HUES48 (cell line): ENCODE measurements around the gene RND2.

Source experiments
- H3K27ac ChIP-seq: one replicate; pipeline ENCODE4 v1.7.0; 2013; ENCODE audit warnings: low read depth, low read length, inconsistent platforms
- H3K27me3 ChIP-seq: 2 replicates; pipeline ENCODE4 v1.6.1; 2013; ENCODE audit warnings: mild to moderate bottlenecking, low read length; ENCODE audit not compliant: control insufficient read depth, insufficient read depth
- H3K36me3 ChIP-seq: 2 replicates; pipeline ENCODE4 v1.6.1; 2013; ENCODE audit warnings: low read length; ENCODE audit not compliant: control insufficient read depth, insufficient read depth
- H3K4me1 ChIP-seq: 2 replicates; pipeline ENCODE4 v1.6.1; 2013; ENCODE audit warnings: mild to moderate bottlenecking, low read length; ENCODE audit not compliant: control insufficient read depth, insufficient read depth
- H3K4me3 ChIP-seq: 2 replicates; pipeline ENCODE4 v1.5.1; 2013; ENCODE audit warnings: mild to moderate bottlenecking, low read depth, low read length
- H3K9ac ChIP-seq: 2 replicates; pipeline ENCODE4 v1.6.1; 2013; ENCODE audit warnings: mild to moderate bottlenecking, low read depth, low read length, moderate library complexity
- H3K9me3 ChIP-seq: 2 replicates; pipeline ENCODE4 v1.6.1; 2013; ENCODE audit warnings: low read length; ENCODE audit not compliant: control insufficient read depth, insufficient read depth

Gene RND2

GRCh38 chr17:43028221-43028861 lies 3.3 kb downstream of the RND2 start:
- no peaks in the 10 kb centered on the region for H3K9me3 ChIP-seq
- peak overlapping the region; percentile 70 for H3K27ac ChIP-seq
- H3K36me3 ChIP-seq, result peaks cover 24% of the 10 kb centered on the region
- H3K4me1 ChIP-seq, result peaks cover 28% of the 10 kb centered on the region
- H3K9ac ChIP-seq, result no peak overlapping the region
- H3K4me3 ChIP-seq, result no peak overlapping the region
- no peaks in the 10 kb centered on the region for H3K27me3 ChIP-seq

DNA sequence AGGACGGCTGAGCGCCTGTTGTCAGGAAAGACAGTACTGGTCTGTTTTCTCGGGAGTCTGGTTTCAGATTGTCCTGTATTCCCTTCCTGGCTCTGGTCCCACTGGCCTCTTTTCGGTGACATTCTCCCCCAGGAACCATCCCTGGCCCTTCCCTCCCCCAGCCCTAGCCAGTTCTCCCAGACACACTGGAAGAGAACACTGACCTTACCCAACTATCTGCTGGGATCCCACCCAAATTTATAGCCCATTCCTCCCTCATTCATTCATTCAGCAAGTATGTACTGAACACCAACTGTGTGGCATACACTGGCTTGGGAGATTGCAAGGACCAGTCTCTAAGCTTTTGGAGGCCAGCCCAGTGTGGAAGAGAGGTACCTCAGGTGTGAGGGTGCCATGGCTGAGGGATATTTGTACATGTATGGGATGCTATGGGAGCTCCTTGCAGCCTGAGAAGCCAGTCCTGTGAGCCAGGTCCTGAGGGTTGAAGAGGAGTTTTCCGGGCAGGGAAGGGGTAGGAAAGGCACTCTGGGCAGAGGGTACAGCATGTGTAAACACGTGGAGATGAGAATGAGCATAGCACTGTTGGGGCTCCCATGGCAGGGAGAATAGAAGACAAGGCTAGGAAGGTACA lies 5.2 kb downstream of the RND2 start:
- Histone ChIP-seq H3K4me3 (no peak overlapping the region), H3K9me3 (no peaks in the 10 kb centered on the region), H3K36me3 (peaks cover 24% of the 10 kb centered on the region), H3K27me3 (no peaks in the 10 kb centered on the region), H3K9ac (no peak overlapping the region), H3K4me1 (peaks cover 47% of the 10 kb centered on the region), H3K27ac (no peak overlapping the region)

DNA sequence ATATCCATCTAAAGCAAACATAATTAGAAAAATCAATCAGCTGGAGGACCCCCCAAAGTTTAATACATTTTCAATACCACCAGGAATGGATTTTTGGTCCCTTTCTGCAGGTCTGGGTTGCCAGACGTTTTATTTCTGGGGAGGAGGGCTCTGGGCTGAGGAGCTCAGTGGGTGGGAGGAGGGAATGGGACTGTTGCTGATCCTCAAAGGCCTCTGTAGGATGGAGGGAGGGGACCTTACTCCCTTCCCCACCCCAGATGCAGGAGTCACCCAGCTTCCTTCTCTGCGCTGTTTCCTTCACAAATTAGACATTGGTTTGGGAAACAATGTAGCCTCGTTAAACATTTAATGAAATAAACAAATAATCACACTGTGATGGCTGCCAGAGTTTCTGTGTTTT lies 6.6 kb downstream of the RND2 start:
- no peak overlapping the region for H3K9ac ChIP-seq
- no peak overlapping the region for H3K4me3 ChIP-seq
- no peaks in the 10 kb centered on the region for H3K27me3 ChIP-seq
- H3K27ac ChIP-seq, result no peak overlapping the region
- H3K9me3 ChIP-seq, result no peaks in the 10 kb centered on the region
- H3K4me1 ChIP-seq, result peaks cover 57% of the 10 kb centered on the region
- H3K36me3 ChIP-seq, result peaks cover 24% of the 10 kb centered on the region

- peaks cover 1% of the 10 kb centered on the region for H3K36me3 ChIP-seq
- H3K9me3 ChIP-seq, result no peaks in the 10 kb centered on the region
- H3K27ac ChIP-seq, result peak overlapping the region; percentile 81
- H3K4me3 ChIP-seq, result peak overlapping the region; percentile 25; the same call in 1 of the 2 replicates
- H3K9ac ChIP-seq, result no peak overlapping the region; the same call in 1 of the 2 replicates
- no peaks in the 10 kb centered on the region for H3K27me3 ChIP-seq
- H3K4me1 ChIP-seq, result peaks cover 45% of the 10 kb centered on the region
Measured at GRCh38 chr17:43033948-43034881, 9.2 kb downstream of the RND2 start.

DNA sequence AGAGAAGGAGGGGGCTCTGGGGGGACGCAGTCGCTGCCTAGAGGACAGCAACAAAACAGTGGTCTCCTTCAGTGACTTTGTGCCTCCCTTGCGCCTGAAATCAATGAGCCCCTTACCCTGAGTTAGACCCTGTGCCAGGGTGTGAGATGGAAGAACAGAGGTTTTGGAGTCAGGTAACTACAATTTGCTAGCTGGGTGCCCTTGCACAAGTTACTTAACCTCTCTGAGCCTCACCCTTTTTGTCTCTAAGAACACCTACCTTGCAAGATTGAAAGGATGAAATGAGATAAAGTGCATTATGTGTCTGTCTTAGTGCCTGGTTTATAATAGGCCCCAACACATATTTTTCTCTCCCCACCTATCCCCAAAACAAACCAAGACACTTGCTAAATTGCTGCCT lies 9.9 kb downstream of the RND2 start:
- no peaks in the 10 kb centered on the region for H3K9me3 ChIP-seq
- H3K36me3 ChIP-seq, result no peaks in the 10 kb centered on the region
- no peaks in the 10 kb centered on the region for H3K27me3 ChIP-seq
- peaks cover 48% of the 10 kb centered on the region for H3K4me1 ChIP-seq
- H3K4me3 ChIP-seq, result peak overlapping the region; percentile 25; the same call in 1 of the 2 replicates
- peak overlapping the region; percentile 81 for H3K27ac ChIP-seq
- no peak overlapping the region for H3K9ac ChIP-seq

DNA sequence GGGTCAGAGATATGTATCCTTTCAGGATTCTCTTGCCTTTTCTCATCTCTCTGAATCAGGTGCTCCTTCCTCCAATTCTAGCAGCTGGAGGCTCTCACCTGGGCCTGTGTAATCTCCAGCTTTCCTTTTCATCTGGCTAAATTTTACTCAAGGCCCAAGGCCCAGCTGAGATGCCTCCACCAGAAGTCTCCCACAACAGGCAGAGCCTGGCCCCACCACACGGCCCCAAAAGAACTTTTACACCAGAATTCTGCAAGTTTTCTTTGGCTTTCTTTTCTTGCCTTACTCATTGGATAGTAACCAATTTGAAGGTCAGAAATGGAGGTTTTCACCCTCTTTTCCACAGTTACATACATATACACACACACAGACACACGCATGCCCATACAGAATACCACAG lies 14.6 kb downstream of the RND2 start:
- Histone ChIP-seq H3K27ac (no peak overlapping the region), H3K27me3 (no peaks in the 10 kb centered on the region), H3K36me3 (peaks cover 10% of the 10 kb centered on the region; the same call in 1 of the 2 replicates)

GRCh38 chr17:43040655-43041054 lies 15.6 kb downstream of the RND2 start:
- Histone ChIP-seq H3K9ac (no peak overlapping the region), H3K4me1 (peaks cover 51% of the 10 kb centered on the region), H3K27me3 (no peaks in the 10 kb centered on the region), H3K9me3 (no peaks in the 10 kb centered on the region), H3K27ac (peak overlapping the region; percentile 79), H3K36me3 (peaks cover 19% of the 10 kb centered on the region; the same call in 1 of the 2 replicates), H3K4me3 (no peak overlapping the region)

More for the DNA sequence above, 14.6 kb downstream of the RND2 start:
- no peaks in the 10 kb centered on the region for H3K9me3 ChIP-seq
- H3K9ac ChIP-seq, result no peak overlapping the region
- H3K4me1 ChIP-seq, result peaks cover 61% of the 10 kb centered on the region
- H3K4me3 ChIP-seq, result no peak overlapping the region

DNA sequence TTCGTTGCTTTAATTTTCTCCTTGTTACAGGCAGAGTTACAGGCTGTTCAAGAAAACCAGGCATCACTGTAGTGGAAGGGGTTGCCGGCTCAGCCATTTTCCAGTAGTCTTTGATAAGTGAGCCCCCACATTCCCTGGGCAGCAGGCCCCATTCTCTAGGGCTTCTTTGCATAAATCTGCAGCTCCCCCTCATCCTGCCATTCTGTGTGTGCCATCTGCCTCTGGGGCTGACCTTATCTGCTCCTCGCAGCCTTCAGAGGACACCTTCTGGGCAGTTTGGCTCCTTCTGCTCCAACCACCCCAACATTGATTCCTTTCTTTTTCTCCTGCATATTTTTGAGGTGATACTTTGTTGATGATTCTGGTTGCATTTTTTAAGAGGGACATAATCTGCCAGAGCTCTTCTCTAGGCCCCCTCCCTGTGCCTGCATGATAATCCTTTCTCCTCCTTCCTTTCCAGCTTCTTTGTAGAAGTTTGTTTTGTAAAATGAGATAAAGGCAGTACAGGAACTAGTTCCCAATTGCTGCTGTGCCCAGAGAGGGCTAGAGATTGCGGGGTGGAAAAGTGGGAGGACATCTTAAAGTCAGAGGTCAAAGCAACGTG lies 17.1 kb downstream of the RND2 start:
- H3K4me3 ChIP-seq, result no peak overlapping the region
- peaks cover 25% of the 10 kb centered on the region for H3K36me3 ChIP-seq
- H3K27ac ChIP-seq, result peak overlapping the region; percentile 87
- peak overlapping the region; percentile 17; the same call in 1 of the 2 replicates for H3K9ac ChIP-seq
- no peaks in the 10 kb centered on the region for H3K27me3 ChIP-seq
- no peaks in the 10 kb centered on the region for H3K9me3 ChIP-seq
- peaks cover 38% of the 10 kb centered on the region for H3K4me1 ChIP-seq

DNA sequence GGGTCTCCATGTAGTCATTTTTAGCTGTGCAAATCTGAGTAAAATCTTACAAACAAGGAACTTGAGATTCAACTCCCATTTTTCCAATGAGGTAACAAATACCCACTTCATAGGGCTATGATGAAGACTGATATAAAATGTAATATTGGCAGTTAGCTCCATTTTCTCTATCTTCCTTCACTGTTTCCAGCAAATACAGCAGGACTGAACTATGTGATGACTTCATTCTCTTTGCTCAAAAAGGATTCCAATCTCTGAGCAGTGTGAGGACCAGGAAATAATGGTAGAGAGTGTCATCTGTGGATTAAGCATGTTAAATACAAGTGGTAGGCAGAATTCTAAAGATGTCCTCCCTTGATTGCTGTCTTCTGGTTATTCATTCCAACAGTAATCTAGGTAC lies 18.3 kb downstream of the RND2 start:
- Histone ChIP-seq H3K9me3 (no peaks in the 10 kb centered on the region), H3K9ac (no peak overlapping the region), H3K27ac (peak overlapping the region; percentile 87), H3K36me3 (peaks cover 30% of the 10 kb centered on the region), H3K4me1 (peaks cover 38% of the 10 kb centered on the region), H3K27me3 (no peaks in the 10 kb centered on the region), H3K4me3 (no peak overlapping the region)

DNA sequence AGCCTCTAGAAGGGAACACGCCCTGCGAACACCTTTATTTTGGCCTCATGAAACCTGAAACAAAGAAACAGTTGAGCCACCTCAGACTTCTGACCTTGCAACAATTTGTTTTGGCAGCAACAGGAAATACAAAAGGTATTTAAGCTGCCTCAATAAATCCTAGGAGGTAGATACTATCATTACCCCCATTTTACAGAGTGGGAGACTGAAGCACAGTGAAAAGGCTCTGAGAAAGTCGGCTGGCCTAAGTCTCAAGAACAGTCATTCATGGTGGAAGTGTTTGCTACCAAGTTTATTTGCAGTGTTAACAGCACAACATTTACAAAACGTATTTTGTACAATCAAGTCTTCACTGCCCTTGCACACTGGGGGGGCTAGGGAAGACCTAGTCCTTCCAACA lies 19.0 kb downstream of the RND2 start:
- Histone ChIP-seq H3K9me3 (no peaks in the 10 kb centered on the region), H3K4me3 (no peak overlapping the region), H3K27ac (no peak overlapping the region), H3K36me3 (peaks cover 35% of the 10 kb centered on the region), H3K27me3 (no peaks in the 10 kb centered on the region), H3K4me1 (peaks cover 38% of the 10 kb centered on the region), H3K9ac (no peak overlapping the region)
